Caco-2 (cell line): ENCODE data around the gene FARS2. TPM values are rescaled to one million over a fixed set of nuclear protein-coding genes. Genes with fewer than 3 reads are reported as not detected.

Experiments
- BruUV-seq: library from RNA; stranded (reverse); fragments of 400-500 nt; replicated peaks from 2 replicates; lab custom pipeline; 2021; lab: Mats Ljungman, UMichigan
- CTCF ChIA-PET: fragments of 300-600 bp; sonication (Branson Sonifier 250); formaldehyde crosslinking; loops from one replicate; lab custom pipeline; 2022; ENCODE audit warnings: antibody characterized with exemption; lab: Charles Lee
- POLR2A ChIA-PET: fragments of 300-600 bp; sonication (Branson Sonifier 250); formaldehyde crosslinking; loops from one replicate; lab custom pipeline; 2022; ENCODE audit warnings: antibody characterized with exemption; lab: Charles Lee
- DNase-seq, 2 experiments: peaks; one replicate each; pipeline versions ENCODE4 v3.0.0 to v3.0.0-alpha.2; 2020 to 2022
- H3K27me3 ChIP-seq: replicated peaks from 2 replicates; pipeline ENCODE4 v1.6.0; 2011; ENCODE audit warnings: low read length; ENCODE audit not compliant: control insufficient read depth, insufficient read depth
- H3K36me3 ChIP-seq: 2 replicates; pipeline ENCODE4 v1.5.1; 2011; ENCODE audit warnings: low read length; ENCODE audit not compliant: control insufficient read depth, insufficient read depth
- H3K4me1 ChIP-seq: fragments of 250-450 bp; sonication (Bioruptor Pico); 2 replicates; pipeline ENCODE4 v1.5.1; 2020; ENCODE audit warnings: mild to moderate bottlenecking
- H3K4me3 ChIP-seq: 2 replicates; pipeline ENCODE4 v1.5.1; 2011; ENCODE audit warnings: low read depth, mild to moderate bottlenecking, control low read depth, low read length
- H3K9me3 ChIP-seq: fragments of 250-450 bp; sonication (Bioruptor Pico); 2 replicates; pipeline ENCODE4 v1.5.1; 2020; ENCODE audit warnings: mild to moderate bottlenecking, moderate library complexity
- H3K27ac Mint-ChIP-seq: one replicate; pipeline ENCODE4 v1.8.0; 2022; ENCODE audit warnings: mixed read lengths; ENCODE audit not compliant: unreplicated experiment
- H3K27me3 Mint-ChIP-seq: one replicate; pipeline ENCODE4 v1.8.0; 2022; ENCODE audit warnings: mixed read lengths; ENCODE audit not compliant: insufficient read depth, unreplicated experiment
- H3K36me3 Mint-ChIP-seq: one replicate; pipeline ENCODE4 v1.8.0; 2022; ENCODE audit warnings: mild to moderate bottlenecking, mixed read lengths; ENCODE audit not compliant: insufficient read depth, unreplicated experiment
- H3K4me1 Mint-ChIP-seq: one replicate; pipeline ENCODE4 v1.8.0; 2022; ENCODE audit warnings: low read depth, mixed read lengths; ENCODE audit not compliant: unreplicated experiment
- H3K4me3 Mint-ChIP-seq: one replicate; pipeline ENCODE4 v1.8.0; 2022; ENCODE audit warnings: mild to moderate bottlenecking, moderate library complexity, mixed read lengths; ENCODE audit not compliant: unreplicated experiment
- H3K9me3 Mint-ChIP-seq: one replicate; pipeline ENCODE4 v1.8.0; 2022; ENCODE audit warnings: mixed read lengths; ENCODE audit not compliant: unreplicated experiment
- CTCF ChIP-seq, 2 experiments: fragments of 200-600 bp in 1 of 2; IDR thresholded peaks; 1 replicate in 1 of 2; 2 replicates in 1 of 2; pipeline versions ENCODE4 v1.5.1 to v1.8.0; 2011 to 2022; ENCODE audit warnings: antibody characterized with exemption in 1 of 2, control low read depth in 1 of 2, inconsistent platforms in 1 of 2, low read depth in 1 of 2, low read length in 1 of 2, mild to moderate bottlenecking in 1 of 2, moderate library complexity in 1 of 2; ENCODE audit not compliant: insufficient read depth in 1 of 2, severe bottlenecking in 1 of 2, unreplicated experiment in 1 of 2
- intact Hi-C: fragments of 100-400 bp; cut with micrococcal nuclease; formaldehyde crosslinking; loops from one replicate; pipeline ENCODE4 v1.10.0; 2022; ENCODE audit not compliant: unreplicated experiment
- total RNA-seq: library from RNA; stranded (reverse); gene quantifications from 2 replicates; pipeline ENCODE4 v1.2.3, GENCODE V29; 2022

The FARS2 gene
- total RNA-seq, 1 experiment from 2014 or later: 15.4 TPM

- Mint-ChIP-seq H3K27me3 (no peaks in the 10 kb centered on the region), H3K36me3 (no peaks in the 10 kb centered on the region), H3K4me1 (no peaks in the 10 kb centered on the region), H3K27ac (no peak overlapping the region), H3K4me3 (no peak overlapping the region), H3K9me3 (no peaks in the 10 kb centered on the region)
- H3K9me3 ChIP-seq: no peaks in the 10 kb centered on the region
- H3K4me1 ChIP-seq: no peaks in the 10 kb centered on the region
- TF ChIP-seq CTCF (IDR thresholded peaks at IDR 0.05; ENCODE audit: insufficient read depth in 1 of 2, low read depth in 1 of 2, low read length in 1 of 2, severe bottlenecking in 1 of 2, unreplicated experiment in 1 of 2): no peak
- DNase-seq: no peak
- CTCF ChIA-PET: no interaction called here
- H3K36me3 ChIP-seq: no peaks in the 10 kb centered on the region
- no TSS peak for BruUV-seq
- intact Hi-C loops: no loop called here
- H3K4me3 ChIP-seq: no peak overlapping the region
- POLR2A ChIA-PET: no interaction called here
- H3K27me3 ChIP-seq: no peaks in the 10 kb centered on the region
These were observed 232.5 kb downstream of the FARS2 start for GRCh38 chr6:5493806-5494205.

GRCh38 chr6:5497896-5498578 lies 236.7 kb downstream of the FARS2 start:
- H3K4me3 ChIP-seq: no peak overlapping the region
- H3K36me3 Mint-ChIP-seq: no peaks in the 10 kb centered on the region
- BruUV-seq: no TSS peak
- H3K4me1 ChIP-seq: no peaks in the 10 kb centered on the region
- ChIA-PET POLR2A (no interaction called here), CTCF (no interaction called here)
- H3K27ac Mint-ChIP-seq: no peak overlapping the region
- no peaks in the 10 kb centered on the region for H3K36me3 ChIP-seq
- intact Hi-C loops: no loop called here
- no peak for DNase-seq
- H3K9me3 ChIP-seq: no peaks in the 10 kb centered on the region
- H3K27me3 Mint-ChIP-seq: no peaks in the 10 kb centered on the region
- no peak for TF ChIP-seq CTCF (IDR thresholded peaks at IDR 0.05; ENCODE audit: insufficient read depth in 1 of 2, low read depth in 1 of 2, low read length in 1 of 2, severe bottlenecking in 1 of 2, unreplicated experiment in 1 of 2)
- no peak overlapping the region for H3K4me3 Mint-ChIP-seq
- H3K9me3 Mint-ChIP-seq: no peaks in the 10 kb centered on the region
- peaks cover 6% of the 10 kb centered on the region for H3K4me1 Mint-ChIP-seq
- no peaks in the 10 kb centered on the region for H3K27me3 ChIP-seq

- TF ChIP-seq CTCF (IDR thresholded peaks at IDR 0.05; ENCODE audit: insufficient read depth in 1 of 2, low read depth in 1 of 2, low read length in 1 of 2, severe bottlenecking in 1 of 2, unreplicated experiment in 1 of 2): no peak
- Histone ChIP-seq H3K27me3 (no peaks in the 10 kb centered on the region), H3K4me1 (no peaks in the 10 kb centered on the region), H3K9me3 (no peaks in the 10 kb centered on the region), H3K36me3 (no peaks in the 10 kb centered on the region), H3K4me3 (no peak overlapping the region)
- no peaks in the 10 kb centered on the region for H3K36me3 Mint-ChIP-seq
- H3K27me3 Mint-ChIP-seq: no peaks in the 10 kb centered on the region
- no peak overlapping the region for H3K27ac Mint-ChIP-seq
- POLR2A ChIA-PET: no interaction called here
- DNase-seq: no peak
- no peaks in the 10 kb centered on the region for H3K9me3 Mint-ChIP-seq
- peaks cover 6% of the 10 kb centered on the region for H3K4me1 Mint-ChIP-seq
- CTCF ChIA-PET: no interaction called here
- intact Hi-C loops: no loop called here
- H3K4me3 Mint-ChIP-seq: no peak overlapping the region
- BruUV-seq: no TSS peak
These were observed 237.2 kb downstream of the FARS2 start for GRCh38 chr6:5498579-5498899.
